WTC11 (cell line): ENCODE data around the gene CCDC71. TPM values are rescaled to one million over a fixed set of nuclear protein-coding genes. Genes with fewer than 3 reads are reported as not detected.

Source experiments
- ATAC-seq: fragments of 200-7000 bp; cut with Tn5 transposase; 2 replicates; pipeline ENCODE4 v1.10.0; 2021; ENCODE audit warnings: mild to moderate bottlenecking, moderate library complexity
- CTCF ChIA-PET: fragments of 300-600 bp; sonication (Branson Sonifier 250); formaldehyde crosslinking; loops from one replicate; lab custom pipeline; 2021; ENCODE audit warnings: antibody characterized with exemption; lab: Charles Lee
- POLR2A ChIA-PET: fragments of 350-600 bp; sonication (Branson Sonifier 250); formaldehyde crosslinking; loops from one replicate; lab custom pipeline; 2021; ENCODE audit warnings: antibody characterized with exemption; lab: Charles Lee
- DNase-seq: peaks from one replicate; pipeline ENCODE4 v3.0.0; 2021; ENCODE audit warnings: low spot score
- H3K27ac Mint-ChIP-seq: 2 replicates; pipeline ENCODE4 v1.8.0; 2021; ENCODE audit warnings: mixed read lengths
- H3K27me3 Mint-ChIP-seq: 2 replicates; pipeline ENCODE4 v1.8.0; 2021; ENCODE audit warnings: low read depth, mild to moderate bottlenecking, moderate library complexity, mixed read lengths
- H3K36me3 Mint-ChIP-seq: 2 replicates; pipeline ENCODE4 v1.8.0; 2021; ENCODE audit warnings: mixed read lengths
- H3K4me1 Mint-ChIP-seq: 2 replicates; pipeline ENCODE4 v1.8.0; 2022; ENCODE audit warnings: mixed read lengths
- H3K4me3 Mint-ChIP-seq: 2 replicates; pipeline ENCODE4 v1.8.0; 2021; ENCODE audit warnings: mild to moderate bottlenecking, moderate library complexity, mixed read lengths
- H3K9me3 Mint-ChIP-seq: 2 replicates; pipeline ENCODE4 v1.8.0; 2021; ENCODE audit warnings: mixed read lengths
- AFF4 ChIP-seq: sonication (generic); formaldehyde crosslinking; IDR thresholded peaks from 2 replicates; pipeline ENCODE4 v1.8.1; 2023; ENCODE audit warnings: mild to moderate bottlenecking, missing genetic modification reagents, borderline replicate concordance
- ATF3 ChIP-seq: sonication (generic); formaldehyde crosslinking; conservative IDR thresholded peaks from 2 replicates; pipeline ENCODE4 v1.8.1; 2022; ENCODE audit warnings: mild to moderate bottlenecking, missing genetic modification reagents
- CREB1 ChIP-seq: sonication (generic); formaldehyde crosslinking; IDR thresholded peaks from 2 replicates; pipeline ENCODE4 v1.8.0; 2023; ENCODE audit warnings: mild to moderate bottlenecking, missing genetic modification reagents
- ELF4 ChIP-seq: sonication (generic); formaldehyde crosslinking; IDR thresholded peaks from 2 replicates; pipeline ENCODE4 v1.8.1; 2022; ENCODE audit warnings: low read depth, mild to moderate bottlenecking, moderate library complexity, missing genetic modification reagents
- FOXP1 ChIP-seq: sonication (generic); formaldehyde crosslinking; IDR thresholded peaks from 2 replicates; pipeline ENCODE4 v1.8.0; 2022; ENCODE audit warnings: missing genetic modification reagents, mild to moderate bottlenecking, moderate library complexity, borderline replicate concordance
- GABPB1 ChIP-seq: sonication (generic); formaldehyde crosslinking; IDR thresholded peaks from 2 replicates; pipeline ENCODE4 v1.8.1; 2023; ENCODE audit warnings: mild to moderate bottlenecking, missing genetic modification reagents
- GRHL2 ChIP-seq: fragments of 250-450 bp; sonication (Bioruptor Pico); IDR thresholded peaks from 2 replicates; pipeline ENCODE4 v1.8.0; 2022; ENCODE audit warnings: mild to moderate bottlenecking, moderate library complexity; ENCODE audit not compliant: insufficient replicate concordance, severe bottlenecking
- JAZF1 ChIP-seq: fragments of 250-450 bp; sonication (Bioruptor Pico); IDR thresholded peaks from 2 replicates; pipeline ENCODE4 v1.9.0; 2021; ENCODE audit warnings: moderate library complexity, mild to moderate bottlenecking, inconsistent platforms
- MLX ChIP-seq: sonication (generic); formaldehyde crosslinking; IDR thresholded peaks from 2 replicates; pipeline ENCODE4 v1.8.1; 2023; ENCODE audit warnings: mild to moderate bottlenecking, missing genetic modification reagents, moderate library complexity
- NR1H2 ChIP-seq: sonication (generic); formaldehyde crosslinking; IDR thresholded peaks from 2 replicates; pipeline ENCODE4 v1.9.0; 2021; ENCODE audit warnings: mild to moderate bottlenecking, moderate library complexity, missing genetic modification reagents
- NR3C1 ChIP-seq: sonication (generic); formaldehyde crosslinking; conservative IDR thresholded peaks from 2 replicates; pipeline ENCODE4 v1.8.1; 2023; ENCODE audit warnings: low read depth, mild to moderate bottlenecking, missing genetic modification reagents
- TEAD4 ChIP-seq: sonication (generic); formaldehyde crosslinking; IDR thresholded peaks from 2 replicates; pipeline ENCODE4 v1.8.0; 2022; ENCODE audit warnings: mild to moderate bottlenecking, missing genetic modification reagents
- ZBTB43 ChIP-seq: sonication (generic); formaldehyde crosslinking; IDR thresholded peaks from 2 replicates; pipeline ENCODE4 v1.8.1; 2023; ENCODE audit warnings: mild to moderate bottlenecking, missing genetic modification reagents
- ZNF317 ChIP-seq: sonication (generic); formaldehyde crosslinking; IDR thresholded peaks from 2 replicates; pipeline ENCODE4 v1.8.1; 2023; ENCODE audit warnings: low read depth, mild to moderate bottlenecking, moderate library complexity, missing genetic modification reagents, borderline replicate concordance
- total RNA-seq: library from RNA; stranded (reverse); gene quantifications from 3 replicates; pipeline ENCODE4 v1.2.3, GENCODE V29; 2021
- TF ChIP-seq, protein P1 (sequence below): fragments of 250-450 bp; sonication (Bioruptor Pico); IDR thresholded peaks from 2 replicates; pipeline ENCODE4 v1.8.0; 2021; ENCODE audit warnings: mild to moderate bottlenecking
- TF ChIP-seq, protein P2 (sequence below): sonication (generic); formaldehyde crosslinking; IDR thresholded peaks from 2 replicates; pipeline ENCODE4 v1.8.0; 2023; ENCODE audit warnings: missing genetic modification reagents, mild to moderate bottlenecking, borderline replicate concordance
- TF ChIP-seq, protein P3 (sequence below): sonication (generic); formaldehyde crosslinking; IDR thresholded peaks from 2 replicates; pipeline ENCODE4 v1.8.1; 2023; ENCODE audit warnings: mild to moderate bottlenecking, missing genetic modification reagents
- TF ChIP-seq, protein P4 (sequence below): sonication (generic); formaldehyde crosslinking; IDR thresholded peaks from 2 replicates; pipeline ENCODE4 v1.8.1; 2022; ENCODE audit warnings: mild to moderate bottlenecking, moderate library complexity, missing genetic modification reagents

CCDC71 gene
- total RNA-seq, 1 experiment from 2014 or later, result 29.8 TPM

GRCh38 chr3:49122451-49122850 lies 43.7 kb downstream of the CCDC71 start:
- H3K4me3 Mint-ChIP-seq, result no peak overlapping the region
- peaks cover 4% of the 10 kb centered on the region for H3K4me1 Mint-ChIP-seq
- ChIA-PET POLR2A (no interaction called here), CTCF (interaction anchor here (2.6 kb wide), 1 partner anchor 29 kb away, joined by 19 read pairs; the partner anchor contains the start of gene QRICH1)
- H3K36me3 Mint-ChIP-seq, result peaks cover 16% of the 10 kb centered on the region
- TF ChIP-seq GABPB1 (CRISPR knock-in tag) (no peak), CREB1 (no peak), GRHL2 (no peak), MLX (CRISPR knock-in tag) (no peak), JAZF1 (no peak), ELF4 (CRISPR knock-in tag) (no peak)
- TF ChIP-seq, protein P1, sequence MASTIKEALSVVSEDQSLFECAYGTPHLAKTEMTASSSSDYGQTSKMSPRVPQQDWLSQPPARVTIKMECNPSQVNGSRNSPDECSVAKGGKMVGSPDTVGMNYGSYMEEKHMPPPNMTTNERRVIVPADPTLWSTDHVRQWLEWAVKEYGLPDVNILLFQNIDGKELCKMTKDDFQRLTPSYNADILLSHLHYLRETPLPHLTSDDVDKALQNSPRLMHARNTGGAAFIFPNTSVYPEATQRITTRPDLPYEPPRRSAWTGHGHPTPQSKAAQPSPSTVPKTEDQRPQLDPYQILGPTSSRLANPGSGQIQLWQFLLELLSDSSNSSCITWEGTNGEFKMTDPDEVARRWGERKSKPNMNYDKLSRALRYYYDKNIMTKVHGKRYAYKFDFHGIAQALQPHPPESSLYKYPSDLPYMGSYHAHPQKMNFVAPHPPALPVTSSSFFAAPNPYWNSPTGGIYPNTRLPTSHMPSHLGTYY (CRISPR knock-in tag), result no peak
- no peaks in the 10 kb centered on the region for H3K9me3 Mint-ChIP-seq
- no peaks in the 10 kb centered on the region for H3K27me3 Mint-ChIP-seq
- ATAC-seq, result no peak
- H3K27ac Mint-ChIP-seq, result peak overlapping the region; percentile 87; the same call in 1 of the 2 replicates
- DNase-seq, result no peak

- Mint-ChIP-seq H3K27me3 (no peaks in the 10 kb centered on the region), H3K4me3 (peak overlapping the region; percentile 82; the same call in 1 of the 2 replicates), H3K27ac (peak overlapping the region; percentile 87), H3K4me1 (peaks cover 4% of the 10 kb centered on the region), H3K36me3 (peaks cover 18% of the 10 kb centered on the region), H3K9me3 (no peaks in the 10 kb centered on the region)
- DNase-seq (no peak), ATAC-seq (no peak)
- CTCF ChIA-PET, result interaction anchor here (1.6 to 2.6 kb wide), 3 partner anchors 16 to 49 kb away, joined by 5 to 19 read pairs (median 16); partner anchors contain the start of genes KLHDC8B and QRICH1
- POLR2A ChIA-PET, result no interaction called here
- TF ChIP-seq NR1H2 (CRISPR knock-in tag) (no peak), NR3C1 (CRISPR knock-in tag) (no peak), AFF4 (no peak), ATF3 (CRISPR knock-in tag) (no peak), ZBTB43 (no peak), ZNF317 (no peak), TEAD4 (CRISPR knock-in tag) (no peak), FOXP1 (CRISPR knock-in tag) (no peak)
- TF ChIP-seq, protein P2, sequence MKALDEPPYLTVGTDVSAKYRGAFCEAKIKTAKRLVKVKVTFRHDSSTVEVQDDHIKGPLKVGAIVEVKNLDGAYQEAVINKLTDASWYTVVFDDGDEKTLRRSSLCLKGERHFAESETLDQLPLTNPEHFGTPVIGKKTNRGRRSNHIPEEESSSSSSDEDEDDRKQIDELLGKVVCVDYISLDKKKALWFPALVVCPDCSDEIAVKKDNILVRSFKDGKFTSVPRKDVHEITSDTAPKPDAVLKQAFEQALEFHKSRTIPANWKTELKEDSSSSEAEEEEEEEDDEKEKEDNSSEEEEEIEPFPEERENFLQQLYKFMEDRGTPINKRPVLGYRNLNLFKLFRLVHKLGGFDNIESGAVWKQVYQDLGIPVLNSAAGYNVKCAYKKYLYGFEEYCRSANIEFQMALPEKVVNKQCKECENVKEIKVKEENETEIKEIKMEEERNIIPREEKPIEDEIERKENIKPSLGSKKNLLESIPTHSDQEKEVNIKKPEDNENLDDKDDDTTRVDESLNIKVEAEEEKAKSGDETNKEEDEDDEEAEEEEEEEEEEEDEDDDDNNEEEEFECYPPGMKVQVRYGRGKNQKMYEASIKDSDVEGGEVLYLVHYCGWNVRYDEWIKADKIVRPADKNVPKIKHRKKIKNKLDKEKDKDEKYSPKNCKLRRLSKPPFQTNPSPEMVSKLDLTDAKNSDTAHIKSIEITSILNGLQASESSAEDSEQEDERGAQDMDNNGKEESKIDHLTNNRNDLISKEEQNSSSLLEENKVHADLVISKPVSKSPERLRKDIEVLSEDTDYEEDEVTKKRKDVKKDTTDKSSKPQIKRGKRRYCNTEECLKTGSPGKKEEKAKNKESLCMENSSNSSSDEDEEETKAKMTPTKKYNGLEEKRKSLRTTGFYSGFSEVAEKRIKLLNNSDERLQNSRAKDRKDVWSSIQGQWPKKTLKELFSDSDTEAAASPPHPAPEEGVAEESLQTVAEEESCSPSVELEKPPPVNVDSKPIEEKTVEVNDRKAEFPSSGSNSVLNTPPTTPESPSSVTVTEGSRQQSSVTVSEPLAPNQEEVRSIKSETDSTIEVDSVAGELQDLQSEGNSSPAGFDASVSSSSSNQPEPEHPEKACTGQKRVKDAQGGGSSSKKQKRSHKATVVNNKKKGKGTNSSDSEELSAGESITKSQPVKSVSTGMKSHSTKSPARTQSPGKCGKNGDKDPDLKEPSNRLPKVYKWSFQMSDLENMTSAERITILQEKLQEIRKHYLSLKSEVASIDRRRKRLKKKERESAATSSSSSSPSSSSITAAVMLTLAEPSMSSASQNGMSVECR (CRISPR knock-in tag), result no peak
- TF ChIP-seq, protein P3, sequence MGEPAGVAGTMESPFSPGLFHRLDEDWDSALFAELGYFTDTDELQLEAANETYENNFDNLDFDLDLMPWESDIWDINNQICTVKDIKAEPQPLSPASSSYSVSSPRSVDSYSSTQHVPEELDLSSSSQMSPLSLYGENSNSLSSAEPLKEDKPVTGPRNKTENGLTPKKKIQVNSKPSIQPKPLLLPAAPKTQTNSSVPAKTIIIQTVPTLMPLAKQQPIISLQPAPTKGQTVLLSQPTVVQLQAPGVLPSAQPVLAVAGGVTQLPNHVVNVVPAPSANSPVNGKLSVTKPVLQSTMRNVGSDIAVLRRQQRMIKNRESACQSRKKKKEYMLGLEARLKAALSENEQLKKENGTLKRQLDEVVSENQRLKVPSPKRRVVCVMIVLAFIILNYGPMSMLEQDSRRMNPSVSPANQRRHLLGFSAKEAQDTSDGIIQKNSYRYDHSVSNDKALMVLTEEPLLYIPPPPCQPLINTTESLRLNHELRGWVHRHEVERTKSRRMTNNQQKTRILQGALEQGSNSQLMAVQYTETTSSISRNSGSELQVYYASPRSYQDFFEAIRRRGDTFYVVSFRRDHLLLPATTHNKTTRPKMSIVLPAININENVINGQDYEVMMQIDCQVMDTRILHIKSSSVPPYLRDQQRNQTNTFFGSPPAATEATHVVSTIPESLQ (CRISPR knock-in tag), result no peak
- TF ChIP-seq, protein P4, sequence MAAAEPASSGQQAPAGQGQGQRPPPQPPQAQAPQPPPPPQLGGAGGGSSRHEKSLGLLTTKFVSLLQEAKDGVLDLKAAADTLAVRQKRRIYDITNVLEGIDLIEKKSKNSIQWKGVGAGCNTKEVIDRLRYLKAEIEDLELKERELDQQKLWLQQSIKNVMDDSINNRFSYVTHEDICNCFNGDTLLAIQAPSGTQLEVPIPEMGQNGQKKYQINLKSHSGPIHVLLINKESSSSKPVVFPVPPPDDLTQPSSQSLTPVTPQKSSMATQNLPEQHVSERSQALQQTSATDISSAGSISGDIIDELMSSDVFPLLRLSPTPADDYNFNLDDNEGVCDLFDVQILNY (CRISPR knock-in tag), result no peak
- TF ChIP-seq, protein P1 (CRISPR knock-in tag), result no peak
These were observed 44.1 kb downstream of the CCDC71 start for GRCh38 chr3:49122022-49122421.
